NCI-H460 (cell line): ENCODE data around the gene CARD11. TPM values are rescaled to one million over a fixed set of nuclear protein-coding genes. Genes with fewer than 3 reads are reported as not detected.
A peak's percentile ranks its signal among the peaks of the same experiment; 100 is the strongest.

Experiments used
- DNase-seq: peaks from one replicate; pipeline ENCODE4 v3.0.0-alpha.2; 2016; ENCODE audit warnings: low read depth; ENCODE audit errors: extremely low read depth
- total RNA-seq: library from RNA; depleted of rRNA; stranded (reverse); fragments of >200 nt; shearing (Covaris generic); gene quantifications from 2 replicates; pipeline ENCODE4 v1.2.3, GENCODE V29; 2014

The CARD11 gene
- total RNA-seq, 1 experiment from 2014 or later = 0.05 TPM

- DNase-seq = no peak
Measured at GRCh38 chr7:2883101-2883500, 160.6 kb downstream of the CARD11 start.

- DNase-seq = no peak
Measured at GRCh38 chr7:2882111-2882510, 161.6 kb downstream of the CARD11 start.

GRCh38 chr7:2880874-2881533, 162.7 kb downstream of the CARD11 start:
- no peak for DNase-seq

GRCh38 chr7:2880051-2880450, 163.6 kb downstream of the CARD11 start:
- no peak for DNase-seq

GRCh38 chr7:2879354-2879753, 164.3 kb downstream of the CARD11 start:
- no peak for DNase-seq

- DNase-seq = no peak
Measured at GRCh38 chr7:2878306-2878705, 165.4 kb downstream of the CARD11 start.

GRCh38 chr7:2876031-2876731, 167.5 kb downstream of the CARD11 start:
- peak; percentile 30 for DNase-seq

GRCh38 chr7:2873686-2874551, 169.7 kb downstream of the CARD11 start:
- peak; percentile 44 for DNase-seq

GRCh38 chr7:2873146-2873545, 170.5 kb downstream of the CARD11 start:
- no peak for DNase-seq

GRCh38 chr7:2872296-2872874, 171.3 kb downstream of the CARD11 start:
- no peak for DNase-seq

- peak; percentile 65 for DNase-seq
Measured at GRCh38 chr7:2870471-2870931, 173.2 kb downstream of the CARD11 start.

GRCh38 chr7:2869981-2870380, 173.7 kb downstream of the CARD11 start:
- no peak for DNase-seq

GRCh38 chr7:2866601-2867000, 177.1 kb downstream of the CARD11 start:
- DNase-seq = no peak

GRCh38 chr7:2864999-2865670, 178.5 kb downstream of the CARD11 start:
- DNase-seq = peak; percentile 74

- DNase-seq = no peak
Measured at GRCh38 chr7:2864204-2864985, 179.3 kb downstream of the CARD11 start.

- peak; percentile 92 for DNase-seq
Measured at GRCh38 chr7:2863461-2864066, 180.1 kb downstream of the CARD11 start.

GRCh38 chr7:2862831-2863361, 180.8 kb downstream of the CARD11 start:
- DNase-seq = no peak

GRCh38 chr7:2861509-2861908, 182.2 kb downstream of the CARD11 start:
- no peak for DNase-seq

GRCh38 chr7:2860627-2861133, 183.0 kb downstream of the CARD11 start:
- DNase-seq = no peak
